Posterior vena cava (tissue), 2 donors: ENCODE data around the gene SSX4B. TPM values are rescaled to one million over a fixed set of nuclear protein-coding genes. Genes with fewer than 3 reads are reported as not detected.
"Not testable (repeated sequence)": the region's sequence is repeated elsewhere in the genome, so short reads cannot be mapped to it uniquely, and the experiment has no call there.

Experiments
- DNase-seq: peaks from one replicate; pipeline ENCODE4 v3.0.0-alpha.2; 2020; ENCODE audit warnings: low spot score
- intact Hi-C, 2 donors: fragments of 100-400 bp; cut with DNase I; formaldehyde crosslinking; loops; one replicate each; pipeline versions ENCODE4 v1.14.1 to v1.14.2; 2022 to 2023
- total RNA-seq, 2 donors: library from RNA; stranded (reverse); fragmentation: NEBNext Ultra II Directional; extraction: Animal tissue kit (Norgen Biotek cat#: 25700); gene quantifications; one replicate each; pipeline ENCODE4 v1.2.1, GENCODE V29; 2021
- donor health status: DM: yes; HTN: yes; CAD: no.
- donor health status: DM: yes; HTN: yes; CAD: no.

Gene SSX4B
- total RNA-seq, 2 donors from 2014 or later, result not detected

DNA sequence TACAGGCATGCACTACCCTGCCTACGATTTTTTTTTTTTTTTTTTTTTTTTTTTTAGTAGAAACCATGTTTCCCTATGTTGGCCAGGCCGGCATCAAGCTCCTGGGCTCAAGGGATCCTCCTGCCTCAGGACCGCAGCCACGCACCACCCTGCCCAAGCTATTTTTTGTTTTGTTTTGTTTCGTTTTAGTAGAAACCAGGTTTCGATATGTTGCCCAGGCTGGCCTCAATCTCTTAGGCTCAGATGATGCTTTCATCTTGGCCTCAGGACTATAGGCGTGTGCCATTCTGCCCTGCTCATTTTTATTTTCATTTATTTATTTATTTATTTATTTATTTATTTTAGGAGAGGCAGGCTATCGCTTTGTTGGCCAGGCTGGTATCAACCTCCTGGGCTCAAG lies 54.1 kb downstream of the SSX4B start:
- intact Hi-C loops, result no loop called here
- DNase-seq, result no peak

DNA sequence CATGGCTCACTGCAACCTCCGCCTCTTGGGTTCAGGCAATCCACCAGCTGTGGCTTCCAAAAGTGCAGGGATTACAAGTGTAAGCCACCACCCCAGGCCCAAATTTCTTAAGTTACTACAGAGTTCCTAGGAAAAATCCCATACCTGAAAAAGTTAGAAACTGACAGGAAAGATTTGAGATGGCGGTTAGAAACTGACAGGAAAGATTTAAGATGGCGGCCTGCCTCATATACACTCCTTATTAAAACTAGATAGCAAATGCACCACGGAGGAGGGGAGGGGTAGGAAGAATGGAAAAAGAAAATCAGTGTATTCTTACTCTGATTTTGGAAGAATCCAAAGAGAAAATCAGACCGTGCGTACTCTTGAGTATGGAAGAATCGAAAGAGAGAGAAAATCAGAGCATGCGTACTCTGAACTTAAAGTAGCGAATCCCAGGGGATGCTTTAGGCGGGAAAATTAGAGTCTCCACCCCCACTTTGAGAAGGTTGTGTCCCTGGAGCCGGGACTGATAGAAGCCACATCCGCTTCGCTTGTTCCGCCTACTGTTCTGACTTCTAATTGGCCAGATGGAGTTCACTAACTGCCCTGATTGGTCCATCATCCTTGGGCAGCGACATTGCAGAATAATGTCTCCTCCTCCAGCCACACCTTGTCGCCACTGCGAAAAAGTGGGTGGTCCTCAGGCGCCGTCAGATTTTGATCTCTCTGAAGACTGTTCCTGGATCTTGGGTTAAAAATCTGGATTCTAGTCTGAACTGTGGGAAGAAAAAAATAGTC lies 55.3 kb downstream of the SSX4B start, which contains the start of gene SSX3:
TSS of gene SSX3 (minus strand) at position 389 of the 780 bp plus-strand sequence. CDS start 1,454 bp downstream, outside the sequence.
- intact Hi-C loops, DNase-seq: not testable (repeated sequence)

Other genes starting within 250 kb of the SSX4B start
- gene SSX5, start 215.2 kb downstream of the SSX4B start, total RNA-seq, result not detected
- not detected for gene SSX1, start 156.6 kb downstream of the SSX4B start, total RNA-seq
- gene SSX3, start 55.3 kb downstream of the SSX4B start, total RNA-seq, result not detected
- gene SSX4, start 28.4 kb downstream of the SSX4B start, total RNA-seq, result not detected
- 10 to 100 TPM in 1 of 2 donors, 1 to 10 TPM in 1; 9.2 to 11.2 TPM for gene SLC38A5, start 58.3 kb upstream of the SSX4B start, total RNA-seq
- gene FTSJ1, start 64.2 kb upstream of the SSX4B start, total RNA-seq, result 10 to 100 TPM; 30.3 to 37.2 TPM
- gene PORCN, start 97.0 kb upstream of the SSX4B start, total RNA-seq, result 10 to 100 TPM in 1 of 2 donors, 1 to 10 TPM in 1; 8.7 to 12.1 TPM
- gene EBP, start 109.8 kb upstream of the SSX4B start, total RNA-seq, result 10 to 100 TPM; 15.0 to 22.1 TPM
- 10 to 100 TPM; 13.0 to 15.0 TPM for gene TBC1D25, start 127.8 kb upstream of the SSX4B start, total RNA-seq
- 100 to 1,000 TPM; 246 to 280 TPM for gene RBM3, start 162.5 kb upstream of the SSX4B start, total RNA-seq
- 10 to 100 TPM; 83.5 to 87.4 TPM for gene WDR13, start 185.5 kb upstream of the SSX4B start, total RNA-seq